ENCODE measurements around the gene IL24. TPM values are rescaled to one million over a fixed set of nuclear protein-coding genes. Genes with fewer than 3 reads are reported as not detected.

The IL24 gene
- total and polyA plus RNA-seq, 2 experiments from 2014 or later, result not detected

DNA sequence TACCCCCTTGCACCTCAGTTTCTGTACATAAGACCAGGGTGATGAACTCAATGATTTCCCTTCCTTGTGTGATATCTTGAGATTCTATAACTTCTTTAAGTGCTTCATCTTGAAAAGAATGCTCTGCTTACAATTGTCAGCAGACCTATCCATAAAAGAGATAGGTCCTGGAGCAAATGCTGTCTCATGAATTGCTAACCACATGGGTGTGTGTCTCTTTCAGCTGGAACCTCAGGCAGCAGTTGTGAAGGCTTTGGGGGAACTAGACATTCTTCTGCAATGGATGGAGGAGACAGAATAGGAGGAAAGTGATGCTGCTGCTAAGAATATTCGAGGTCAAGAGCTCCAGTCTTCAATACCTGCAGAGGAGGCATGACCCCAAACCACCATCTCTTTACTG, 29.0 kb upstream of the IL24 start:
- Histone ChIP-seq H3K4me1 (ENCODE audit: low read depth) (no peaks in the 10 kb centered on the region), H3K27me3 (peaks cover 24% of the 10 kb centered on the region), H3K4me3 (no peak overlapping the region), H3K36me3 (no peaks in the 10 kb centered on the region), H3K27ac (no peak overlapping the region), H3K9me3 (ENCODE audit: low read depth) (no peaks in the 10 kb centered on the region)
- DNase-seq (ENCODE audit: low read depth in 1 of 2, low spot score in 1 of 2), result no peak
- TF ChIP-seq, protein P1, sequence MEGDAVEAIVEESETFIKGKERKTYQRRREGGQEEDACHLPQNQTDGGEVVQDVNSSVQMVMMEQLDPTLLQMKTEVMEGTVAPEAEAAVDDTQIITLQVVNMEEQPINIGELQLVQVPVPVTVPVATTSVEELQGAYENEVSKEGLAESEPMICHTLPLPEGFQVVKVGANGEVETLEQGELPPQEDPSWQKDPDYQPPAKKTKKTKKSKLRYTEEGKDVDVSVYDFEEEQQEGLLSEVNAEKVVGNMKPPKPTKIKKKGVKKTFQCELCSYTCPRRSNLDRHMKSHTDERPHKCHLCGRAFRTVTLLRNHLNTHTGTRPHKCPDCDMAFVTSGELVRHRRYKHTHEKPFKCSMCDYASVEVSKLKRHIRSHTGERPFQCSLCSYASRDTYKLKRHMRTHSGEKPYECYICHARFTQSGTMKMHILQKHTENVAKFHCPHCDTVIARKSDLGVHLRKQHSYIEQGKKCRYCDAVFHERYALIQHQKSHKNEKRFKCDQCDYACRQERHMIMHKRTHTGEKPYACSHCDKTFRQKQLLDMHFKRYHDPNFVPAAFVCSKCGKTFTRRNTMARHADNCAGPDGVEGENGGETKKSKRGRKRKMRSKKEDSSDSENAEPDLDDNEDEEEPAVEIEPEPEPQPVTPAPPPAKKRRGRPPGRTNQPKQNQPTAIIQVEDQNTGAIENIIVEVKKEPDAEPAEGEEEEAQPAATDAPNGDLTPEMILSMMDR (IDR thresholded peaks at IDR 0.05; ENCODE audit: low read depth, low read length), result no peak

DNA sequence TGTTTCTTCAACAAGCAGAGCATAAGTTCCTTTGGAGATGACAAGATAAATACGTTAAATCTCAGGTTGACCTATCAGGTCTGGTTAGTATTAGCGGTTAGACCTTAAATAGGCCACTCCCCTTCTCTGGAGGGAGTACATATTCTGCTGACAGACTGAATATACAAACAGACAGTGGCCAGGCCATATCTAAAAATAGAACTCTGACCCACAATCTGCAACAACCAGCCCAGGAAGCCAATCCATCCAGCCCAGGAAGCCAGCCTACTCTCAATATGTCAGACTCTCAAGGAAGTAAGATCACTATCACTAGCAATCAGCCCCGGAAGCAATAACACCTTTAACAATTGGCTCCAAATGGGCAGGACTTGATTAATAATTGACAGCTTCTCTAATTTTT, 25.1 kb upstream of the IL24 start:
- TF ChIP-seq, protein P1 (IDR thresholded peaks at IDR 0.05; ENCODE audit: low read depth, low read length), result no peak

DNA sequence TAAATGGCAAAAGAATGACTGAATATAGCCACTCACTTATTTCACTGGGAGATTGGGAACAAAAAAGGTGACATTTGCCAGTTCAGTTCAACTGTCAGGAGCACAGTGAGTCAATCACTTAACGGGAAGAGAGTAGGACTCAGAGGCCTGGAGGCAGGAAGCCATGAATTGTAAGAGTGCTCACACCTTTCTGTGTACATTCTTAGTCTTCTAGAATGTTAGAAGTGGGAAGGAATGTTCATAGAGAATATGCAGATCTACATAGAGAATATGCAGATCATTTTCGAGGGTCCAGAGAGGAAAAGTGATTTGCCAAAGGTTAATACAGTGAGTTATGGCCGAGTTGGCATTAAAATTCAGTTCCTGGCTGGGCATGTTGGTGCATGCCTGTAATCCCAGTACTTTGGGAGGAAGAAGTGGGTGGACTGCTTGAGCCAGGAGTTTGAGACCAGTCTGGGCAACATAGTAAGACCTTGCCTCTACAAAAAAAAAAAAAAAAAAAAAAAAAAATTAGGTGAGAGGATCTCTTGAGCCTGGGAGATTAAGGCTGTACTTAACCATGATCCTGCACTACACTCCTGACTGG, 23.5 kb upstream of the IL24 start:
- Histone ChIP-seq H3K4me1 (ENCODE audit: low read depth) (no peaks in the 10 kb centered on the region), H3K4me3 (no peak overlapping the region), H3K9me3 (ENCODE audit: low read depth) (peaks cover 4% of the 10 kb centered on the region), H3K27ac (no peak overlapping the region), H3K36me3 (no peaks in the 10 kb centered on the region), H3K27me3 (no peaks in the 10 kb centered on the region)
- TF ChIP-seq, protein P1 (IDR thresholded peaks at IDR 0.05; ENCODE audit: low read depth, low read length), result no peak
- DNase-seq (ENCODE audit: low read depth in 1 of 2, low spot score in 1 of 2), result no peak

More for the DNA sequence above, 25.1 kb upstream of the IL24 start:
- Histone ChIP-seq H3K9me3 (ENCODE audit: low read depth) (no peaks in the 10 kb centered on the region), H3K27me3 (peaks cover 7% of the 10 kb centered on the region), H3K27ac (no peak overlapping the region), H3K4me1 (ENCODE audit: low read depth) (no peaks in the 10 kb centered on the region), H3K36me3 (no peaks in the 10 kb centered on the region), H3K4me3 (no peak overlapping the region)
- peak in 1 of 2 donors; percentile 5 for DNase-seq (ENCODE audit: low read depth in 1 of 2, low spot score in 1 of 2)

GRCh38 chr1:206875752-206876377, 21.4 kb upstream of the IL24 start:
- no peak for DNase-seq (ENCODE audit: low read depth in 1 of 2, low spot score in 1 of 2)
- Histone ChIP-seq H3K27me3 (no peaks in the 10 kb centered on the region), H3K4me3 (no peak overlapping the region), H3K27ac (no peak overlapping the region), H3K9me3 (ENCODE audit: low read depth) (peaks cover 4% of the 10 kb centered on the region), H3K4me1 (ENCODE audit: low read depth) (no peaks in the 10 kb centered on the region), H3K36me3 (no peaks in the 10 kb centered on the region)
- TF ChIP-seq, protein P1 (IDR thresholded peaks at IDR 0.05; ENCODE audit: low read depth, low read length), result no peak

DNA sequence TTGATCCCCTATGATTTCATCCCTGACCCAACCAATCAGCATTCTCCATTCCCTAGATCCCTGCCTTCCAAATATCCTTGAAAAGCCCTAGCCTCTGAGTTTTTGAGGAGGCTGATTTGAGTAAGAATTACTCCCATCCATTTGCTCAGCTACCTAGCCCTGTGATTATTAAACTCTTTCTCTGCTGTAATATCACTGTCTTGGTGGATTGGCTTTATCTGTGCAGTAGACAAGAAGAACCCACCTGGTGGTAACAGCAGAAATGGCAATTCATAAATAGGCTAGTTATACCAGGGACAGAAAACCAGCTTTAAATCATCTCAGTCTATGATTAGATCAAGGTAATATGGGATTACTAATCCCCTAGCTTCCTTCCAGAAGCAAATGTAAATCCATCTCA, 18.8 kb upstream of the IL24 start:
- Histone ChIP-seq H3K27ac (no peak overlapping the region), H3K9me3 (ENCODE audit: low read depth) (peaks cover 4% of the 10 kb centered on the region), H3K36me3 (no peaks in the 10 kb centered on the region), H3K27me3 (no peaks in the 10 kb centered on the region), H3K4me3 (no peak overlapping the region), H3K4me1 (ENCODE audit: low read depth) (no peaks in the 10 kb centered on the region)
- TF ChIP-seq, protein P1 (IDR thresholded peaks at IDR 0.05; ENCODE audit: low read depth, low read length), result peak; percentile 6
- DNase-seq (ENCODE audit: low read depth in 1 of 2, low spot score in 1 of 2), result no peak
